CD4-positive, alpha-beta T cell treated with Interleukin-4 for 4 hours (primary cell): ENCODE results near the gene LPO.

Experiments
- DNase-seq: peaks from one replicate; pipeline ENCODE4 v3.0.0-alpha.2; 2020

The LPO gene

GRCh38 chr17:58264407-58265103 lies 26.2 kb downstream of the LPO start:
- DNase-seq, result no peak

- no peak for DNase-seq
These were observed 26.9 kb downstream of the LPO start for GRCh38 chr17:58265271-58265670.

GRCh38 chr17:58265902-58266875 lies 27.8 kb downstream of the LPO start:
- no peak for DNase-seq

GRCh38 chr17:58267347-58268324 lies 29.3 kb downstream of the LPO start:
- DNase-seq, result no peak

- DNase-seq, result no peak
These were observed 29.9 kb downstream of the LPO start for GRCh38 chr17:58268326-58268725.

- DNase-seq, result no peak
These were observed 30.6 kb downstream of the LPO start for GRCh38 chr17:58268774-58269556.

- no peak for DNase-seq
These were observed 31.3 kb downstream of the LPO start for GRCh38 chr17:58269557-58270291.

- no peak for DNase-seq
These were observed 32.3 kb downstream of the LPO start for GRCh38 chr17:58270476-58271215.

- DNase-seq, result no peak
These were observed 33.0 kb downstream of the LPO start for GRCh38 chr17:58271216-58271931.

- no peak for DNase-seq
These were observed 34.2 kb downstream of the LPO start for GRCh38 chr17:58272367-58273280.

GRCh38 chr17:58273453-58274104 lies 35.2 kb downstream of the LPO start:
- no peak for DNase-seq

GRCh38 chr17:58275417-58275816 lies 37.0 kb downstream of the LPO start:
- no peak for DNase-seq

- no peak for DNase-seq
These were observed 38.0 kb downstream of the LPO start for GRCh38 chr17:58276423-58276822.

- peak; percentile 27 for DNase-seq
These were observed 38.9 kb downstream of the LPO start for GRCh38 chr17:58277107-58277801.

- no peak for DNase-seq
These were observed 39.6 kb downstream of the LPO start for GRCh38 chr17:58277802-58278595.

GRCh38 chr17:58278661-58279015 lies 40.3 kb downstream of the LPO start:
- no peak for DNase-seq
